Inflammatory macrophage (primary cell): ENCODE measurements around the gene PTGES2.
"Not testable (repeated sequence)": the region's sequence is repeated elsewhere in the genome, so short reads cannot be mapped to it uniquely, and the experiment has no call there.

Experiments used
- DNase-seq, 2 donors: peaks; one replicate each; pipeline ENCODE4 v3.0.0-alpha.2; 2020 to 2022

Gene PTGES2

GRCh38 chr9:128087262-128087661 is 40.3 kb downstream of the PTGES2 start:
- no peak for DNase-seq

- DNase-seq: no peak
Observed at GRCh38 chr9:128085943-128086342, 41.6 kb downstream of the PTGES2 start.

- DNase-seq: no peak
Observed at GRCh38 chr9:128084746-128085145, 42.8 kb downstream of the PTGES2 start.

- DNase-seq: peak; percentile 30 to 59
Observed at GRCh38 chr9:128082151-128082550, 45.4 kb downstream of the PTGES2 start.

- no peak for DNase-seq
Observed at GRCh38 chr9:128081056-128081455, 46.5 kb downstream of the PTGES2 start.

GRCh38 chr9:128080206-128080605 is 47.3 kb downstream of the PTGES2 start:
- DNase-seq: no peak

GRCh38 chr9:128078504-128079434 is 48.8 kb downstream of the PTGES2 start:
- peak; percentile 78 to 80 for DNase-seq

- no peak for DNase-seq
Observed at GRCh38 chr9:128077847-128078503, 49.6 kb downstream of the PTGES2 start.

- DNase-seq: no peak
Observed at GRCh38 chr9:128073253-128073886, 54.2 kb downstream of the PTGES2 start.

GRCh38 chr9:128072144-128073021 is 55.1 kb downstream of the PTGES2 start:
- DNase-seq: peak; percentile 93 to 96

- not testable (repeated sequence) for DNase-seq
Observed at GRCh38 chr9:128071475-128071874, 56.1 kb downstream of the PTGES2 start.

- no peak for DNase-seq
Observed at GRCh38 chr9:128070874-128071273, 56.7 kb downstream of the PTGES2 start.
